ENCODE measurements around the gene ST6GALNAC3. TPM values are rescaled to one million over a fixed set of nuclear protein-coding genes. Genes with fewer than 3 reads are reported as not detected.
A peak's percentile ranks its signal among the peaks of the same experiment; 100 is the strongest.
"Not testable (repeated sequence)": the region's sequence is repeated elsewhere in the genome, so short reads cannot be mapped to it uniquely, and the experiment has no call there.

The ST6GALNAC3 gene
- total RNA-seq, 1 experiment from 2014 or later = 4.1 TPM

- Histone ChIP-seq H3K4me3 (ENCODE audit: insufficient read depth, low read depth, low read length) (no peak overlapping the region), H3K36me3 (replicated peaks; ENCODE audit: control insufficient read depth, insufficient read depth, low read length) (no peaks in the 10 kb centered on the region), H3K27me3 (ENCODE audit: control insufficient read depth, insufficient read depth, low read length) (no peaks in the 10 kb centered on the region)
- DNase-seq = no peak
Observed at GRCh38 chr1:76084029-76084627, 9.6 kb downstream of the ST6GALNAC3 start.

- H3K4me3 ChIP-seq (ENCODE audit: insufficient read depth, low read depth, low read length) = no peak overlapping the region
- DNase-seq = no peak
- no peaks in the 10 kb centered on the region for H3K36me3 ChIP-seq (replicated peaks; ENCODE audit: control insufficient read depth, insufficient read depth, low read length)
- no peaks in the 10 kb centered on the region for H3K27me3 ChIP-seq (ENCODE audit: control insufficient read depth, insufficient read depth, low read length)
Observed at GRCh38 chr1:76084685-76085084, 10.1 kb downstream of the ST6GALNAC3 start.

- Histone ChIP-seq H3K36me3 (replicated peaks; ENCODE audit: control insufficient read depth, insufficient read depth, low read length) (no peaks in the 10 kb centered on the region), H3K27me3 (ENCODE audit: control insufficient read depth, insufficient read depth, low read length) (no peaks in the 10 kb centered on the region), H3K4me3 (ENCODE audit: insufficient read depth, low read depth, low read length) (no peak overlapping the region)
- DNase-seq = no peak
Observed at GRCh38 chr1:76086109-76086508, 11.6 kb downstream of the ST6GALNAC3 start.

DNA sequence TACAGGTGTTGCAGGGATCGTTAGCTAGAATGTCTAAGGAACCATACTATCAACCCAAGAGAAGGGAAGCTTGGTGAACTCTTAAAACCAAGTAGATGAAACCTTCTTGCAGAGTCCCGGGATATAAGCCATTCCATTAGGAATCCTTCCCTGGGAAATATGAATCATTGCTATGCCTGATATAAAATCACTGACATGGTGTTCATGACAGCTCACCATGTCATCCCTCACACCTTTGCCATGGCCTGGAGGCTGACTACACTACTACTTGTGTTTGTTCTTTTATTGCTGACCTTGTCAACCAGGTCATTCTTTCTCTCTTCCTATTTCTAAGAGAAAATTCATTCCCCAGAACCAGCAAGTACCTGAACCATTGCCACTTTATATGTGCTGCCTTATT is 12.1 kb downstream of the ST6GALNAC3 start:
- no peak for DNase-seq

GRCh38 chr1:76090283-76091203 is 16.0 kb downstream of the ST6GALNAC3 start:
- no peak overlapping the region for H3K4me3 ChIP-seq (ENCODE audit: insufficient read depth, low read depth, low read length)
- H3K27me3 ChIP-seq (ENCODE audit: control insufficient read depth, insufficient read depth, low read length) = no peaks in the 10 kb centered on the region
- no peak for DNase-seq

More for the DNA sequence above, 12.1 kb downstream of the ST6GALNAC3 start:
- no peak overlapping the region for H3K4me3 ChIP-seq (ENCODE audit: insufficient read depth, low read depth, low read length)
- no peaks in the 10 kb centered on the region for H3K27me3 ChIP-seq (ENCODE audit: control insufficient read depth, insufficient read depth, low read length)
- no peaks in the 10 kb centered on the region for H3K36me3 ChIP-seq (replicated peaks; ENCODE audit: control insufficient read depth, insufficient read depth, low read length)

DNA sequence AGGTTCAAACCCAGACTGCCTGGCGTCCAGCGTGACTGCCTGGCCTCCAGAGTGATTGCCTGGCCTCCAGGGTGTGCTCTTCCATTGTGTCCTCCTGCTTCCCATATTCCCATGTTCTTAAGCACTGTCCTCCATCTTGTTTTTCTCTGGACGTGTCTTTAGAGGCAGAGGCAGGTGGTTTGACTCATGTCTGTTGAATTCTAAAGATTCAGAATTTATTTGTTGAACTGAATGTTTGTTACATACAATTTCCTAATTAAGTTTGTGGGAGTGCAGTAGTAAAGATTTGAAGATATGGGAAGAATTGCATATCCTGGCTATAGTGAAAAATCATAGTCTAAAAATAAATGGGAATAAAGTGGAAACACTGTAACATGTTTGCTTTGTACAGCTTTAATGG is 18.3 kb downstream of the ST6GALNAC3 start:
- H3K36me3 ChIP-seq (replicated peaks; ENCODE audit: control insufficient read depth, insufficient read depth, low read length) = no peaks in the 10 kb centered on the region

More at GRCh38 chr1:76090283-76091203, 16.0 kb downstream of the ST6GALNAC3 start:
- H3K36me3 ChIP-seq (replicated peaks; ENCODE audit: control insufficient read depth, insufficient read depth, low read length) = no peaks in the 10 kb centered on the region

DNA sequence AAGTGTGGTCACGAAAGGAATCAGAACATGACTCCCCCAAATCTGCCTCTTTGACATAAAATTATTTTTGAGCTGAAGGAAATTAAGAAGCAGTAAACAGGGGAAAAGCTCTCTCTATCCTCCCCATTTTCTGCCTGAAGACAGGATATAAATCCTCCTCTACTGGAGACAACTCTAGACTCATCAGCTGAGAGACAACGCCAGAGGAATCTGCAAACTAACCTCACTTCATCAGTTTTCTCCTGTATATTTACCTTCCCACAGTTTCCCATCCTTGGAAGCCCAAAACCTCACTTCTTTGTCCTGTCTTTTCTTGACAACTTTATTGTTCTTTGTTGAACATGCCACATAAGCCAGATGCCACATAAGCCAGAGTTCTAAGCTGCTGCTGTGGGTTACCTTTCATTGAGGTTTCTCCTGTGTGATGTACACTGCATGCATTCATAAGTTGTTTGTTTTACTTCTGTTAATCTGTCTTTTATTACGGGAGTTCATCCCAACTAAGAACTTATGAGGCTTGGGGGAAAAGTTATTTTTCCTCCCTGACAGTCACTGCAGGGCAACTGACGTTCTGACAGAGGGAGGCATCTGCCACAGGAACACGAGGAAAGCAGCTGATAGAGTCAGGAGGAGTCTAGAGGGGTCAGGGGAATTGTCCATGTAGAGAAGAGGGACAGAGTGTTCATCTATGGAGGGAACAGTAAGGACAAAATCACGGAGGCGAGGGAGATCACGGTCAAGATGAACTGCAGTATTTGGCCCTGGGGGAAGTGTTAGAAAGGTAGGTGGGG is 19.2 kb downstream of the ST6GALNAC3 start:
- Histone ChIP-seq H3K36me3 (replicated peaks; ENCODE audit: control insufficient read depth, insufficient read depth, low read length) (no peaks in the 10 kb centered on the region), H3K27me3 (ENCODE audit: control insufficient read depth, insufficient read depth, low read length) (no peaks in the 10 kb centered on the region), H3K4me3 (ENCODE audit: insufficient read depth, low read depth, low read length) (no peak overlapping the region)
- DNase-seq = no peak

More for the DNA sequence above, 18.3 kb downstream of the ST6GALNAC3 start:
- no peak for DNase-seq
- no peak overlapping the region for H3K4me3 ChIP-seq (ENCODE audit: insufficient read depth, low read depth, low read length)
- H3K27me3 ChIP-seq (ENCODE audit: control insufficient read depth, insufficient read depth, low read length) = no peaks in the 10 kb centered on the region

GRCh38 chr1:76095802-76096201 is 21.3 kb downstream of the ST6GALNAC3 start:
- Histone ChIP-seq H3K36me3 (replicated peaks; ENCODE audit: control insufficient read depth, insufficient read depth, low read length) (no peaks in the 10 kb centered on the region), H3K4me3 (ENCODE audit: insufficient read depth, low read depth, low read length) (no peak overlapping the region), H3K27me3 (ENCODE audit: control insufficient read depth, insufficient read depth, low read length) (no peaks in the 10 kb centered on the region)
- DNase-seq = peak; percentile 40

DNA sequence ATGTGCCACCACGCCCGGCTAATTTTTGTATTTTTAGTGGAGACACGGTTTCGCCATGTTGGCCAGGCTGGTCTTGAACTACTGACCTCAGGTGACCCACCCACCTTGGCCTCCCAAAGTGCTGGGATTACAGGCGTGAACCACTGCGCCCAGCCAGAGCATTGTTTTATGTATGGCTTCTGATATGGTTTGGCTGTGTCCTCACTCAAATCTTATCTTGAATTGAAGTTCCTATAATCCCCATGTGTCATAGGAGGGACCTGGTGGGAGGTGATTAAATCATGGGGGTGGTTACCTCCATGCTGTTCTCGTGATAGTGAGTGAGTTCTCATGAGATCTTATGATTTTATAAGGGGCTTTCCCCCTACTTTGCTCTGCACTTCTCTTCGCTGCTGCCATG is 22.5 kb downstream of the ST6GALNAC3 start:
- H3K4me3 ChIP-seq (ENCODE audit: insufficient read depth, low read depth, low read length); H3K27me3 ChIP-seq (ENCODE audit: control insufficient read depth, insufficient read depth, low read length); H3K36me3 ChIP-seq (replicated peaks; ENCODE audit: control insufficient read depth, insufficient read depth, low read length); DNase-seq: not testable (repeated sequence)

DNA sequence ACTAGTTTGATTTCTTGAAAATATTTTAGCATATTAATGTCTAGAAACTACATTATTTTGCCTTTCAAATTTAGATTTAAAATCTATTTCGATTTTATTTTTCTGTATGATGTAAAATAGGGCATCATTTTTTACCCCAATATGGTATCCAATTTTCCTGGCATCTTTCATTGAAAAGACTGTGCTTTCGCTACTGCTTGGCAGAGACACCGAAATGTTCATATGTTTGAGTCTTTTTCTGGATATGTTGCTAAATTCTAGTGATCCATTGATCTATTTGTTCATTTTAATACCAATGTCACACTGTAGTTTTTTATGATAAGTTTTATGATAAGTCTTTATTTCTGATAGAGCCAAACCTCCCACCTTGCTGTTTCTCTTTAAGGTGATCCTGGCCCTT is 24.3 kb downstream of the ST6GALNAC3 start:
- no peak for DNase-seq
- Histone ChIP-seq H3K4me3 (ENCODE audit: insufficient read depth, low read depth, low read length) (no peak overlapping the region), H3K27me3 (ENCODE audit: control insufficient read depth, insufficient read depth, low read length) (no peaks in the 10 kb centered on the region), H3K36me3 (replicated peaks; ENCODE audit: control insufficient read depth, insufficient read depth, low read length) (no peaks in the 10 kb centered on the region)

- no peak for DNase-seq
- H3K27me3 ChIP-seq (ENCODE audit: control insufficient read depth, insufficient read depth, low read length) = no peaks in the 10 kb centered on the region
- H3K4me3 ChIP-seq (ENCODE audit: insufficient read depth, low read depth, low read length) = no peak overlapping the region
- no peaks in the 10 kb centered on the region for H3K36me3 ChIP-seq (replicated peaks; ENCODE audit: control insufficient read depth, insufficient read depth, low read length)
Observed at GRCh38 chr1:76101548-76101947, 27.0 kb downstream of the ST6GALNAC3 start.

DNA sequence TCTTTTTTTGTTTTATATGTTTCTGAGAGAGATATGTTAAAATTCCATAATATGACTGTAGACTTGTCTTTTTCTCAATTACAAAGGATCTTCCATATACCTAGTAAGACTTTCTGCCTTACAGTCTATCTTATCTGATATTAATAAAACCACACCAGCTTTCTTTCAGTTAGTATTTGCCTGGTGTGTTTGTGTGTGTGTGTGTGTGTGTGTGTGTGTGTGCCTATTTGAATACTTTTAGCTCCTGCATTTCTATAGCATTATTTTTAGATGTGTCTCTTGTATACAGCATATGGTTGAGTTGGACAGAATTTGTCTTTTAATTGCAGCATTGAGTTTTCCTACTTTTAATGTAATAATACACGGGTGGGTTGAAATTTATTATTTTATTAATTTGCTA is 27.5 kb downstream of the ST6GALNAC3 start:
- Histone ChIP-seq H3K4me3 (ENCODE audit: insufficient read depth, low read depth, low read length) (no peak overlapping the region), H3K36me3 (replicated peaks; ENCODE audit: control insufficient read depth, insufficient read depth, low read length) (no peaks in the 10 kb centered on the region), H3K27me3 (ENCODE audit: control insufficient read depth, insufficient read depth, low read length) (no peaks in the 10 kb centered on the region)
- DNase-seq = no peak

GRCh38 chr1:76103034-76103433 is 28.5 kb downstream of the ST6GALNAC3 start:
- Histone ChIP-seq H3K4me3 (ENCODE audit: insufficient read depth, low read depth, low read length) (no peak overlapping the region), H3K36me3 (replicated peaks; ENCODE audit: control insufficient read depth, insufficient read depth, low read length) (no peaks in the 10 kb centered on the region), H3K27me3 (ENCODE audit: control insufficient read depth, insufficient read depth, low read length) (no peaks in the 10 kb centered on the region)
- DNase-seq = no peak

GRCh38 chr1:76105372-76105771 is 30.8 kb downstream of the ST6GALNAC3 start:
- H3K36me3 ChIP-seq (replicated peaks; ENCODE audit: control insufficient read depth, insufficient read depth, low read length) = no peaks in the 10 kb centered on the region
- H3K27me3 ChIP-seq (ENCODE audit: control insufficient read depth, insufficient read depth, low read length) = no peaks in the 10 kb centered on the region
- DNase-seq = no peak
- no peak overlapping the region for H3K4me3 ChIP-seq (ENCODE audit: insufficient read depth, low read depth, low read length)
